GM21423 (cell line): ENCODE measurements around the gene STK32C.

ENCODE experiments used
- ATAC-seq: cut with Tn5 transposase; IDR thresholded peaks from one replicate; pipeline ENCODE4 v1.9.1; 2021; ENCODE audit warnings: mild to moderate bottlenecking, moderate library complexity; ENCODE audit not compliant: unreplicated experiment

Gene STK32C

DNA sequence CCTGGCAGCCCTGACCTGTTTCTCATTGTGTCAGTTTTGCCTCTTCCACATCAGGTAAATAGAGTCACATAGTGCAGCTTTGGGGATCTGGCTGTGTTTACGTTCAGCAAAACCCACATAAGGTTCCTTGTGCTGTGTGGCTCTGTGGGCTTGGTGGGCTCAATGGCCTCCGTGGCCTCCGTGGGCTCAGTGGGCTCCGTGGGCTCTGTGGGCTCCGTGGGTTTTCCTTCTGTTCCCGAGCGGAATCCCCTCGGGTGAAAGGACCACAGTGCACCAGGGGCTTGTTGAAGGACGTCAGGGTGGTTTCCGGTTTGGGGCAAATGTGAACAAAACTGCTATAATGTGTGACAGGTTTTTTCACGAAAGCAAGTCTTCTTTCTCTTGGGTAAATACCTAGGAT, 133.5 kb downstream of the STK32C start:
- ATAC-seq: no peak

DNA sequence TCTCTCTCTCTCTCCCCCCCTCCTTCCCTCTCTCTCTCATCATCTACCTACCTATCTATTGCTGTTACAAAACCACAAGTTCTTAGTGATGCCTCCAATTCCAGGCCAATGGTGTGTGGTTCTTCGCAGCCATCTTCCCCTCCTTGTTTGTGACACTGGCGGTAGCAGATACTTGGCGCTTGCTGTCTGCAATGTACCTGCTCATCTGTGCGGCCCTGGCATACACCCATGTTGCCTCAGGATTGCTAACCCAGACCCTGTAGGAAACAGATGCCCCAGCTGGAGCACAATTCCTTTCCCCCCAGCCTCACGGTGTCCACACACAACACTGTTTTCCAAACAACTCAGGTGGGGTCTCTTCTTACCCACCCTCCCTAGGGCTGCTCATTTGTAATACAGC, 134.6 kb downstream of the STK32C start:
- ATAC-seq: no peak

DNA sequence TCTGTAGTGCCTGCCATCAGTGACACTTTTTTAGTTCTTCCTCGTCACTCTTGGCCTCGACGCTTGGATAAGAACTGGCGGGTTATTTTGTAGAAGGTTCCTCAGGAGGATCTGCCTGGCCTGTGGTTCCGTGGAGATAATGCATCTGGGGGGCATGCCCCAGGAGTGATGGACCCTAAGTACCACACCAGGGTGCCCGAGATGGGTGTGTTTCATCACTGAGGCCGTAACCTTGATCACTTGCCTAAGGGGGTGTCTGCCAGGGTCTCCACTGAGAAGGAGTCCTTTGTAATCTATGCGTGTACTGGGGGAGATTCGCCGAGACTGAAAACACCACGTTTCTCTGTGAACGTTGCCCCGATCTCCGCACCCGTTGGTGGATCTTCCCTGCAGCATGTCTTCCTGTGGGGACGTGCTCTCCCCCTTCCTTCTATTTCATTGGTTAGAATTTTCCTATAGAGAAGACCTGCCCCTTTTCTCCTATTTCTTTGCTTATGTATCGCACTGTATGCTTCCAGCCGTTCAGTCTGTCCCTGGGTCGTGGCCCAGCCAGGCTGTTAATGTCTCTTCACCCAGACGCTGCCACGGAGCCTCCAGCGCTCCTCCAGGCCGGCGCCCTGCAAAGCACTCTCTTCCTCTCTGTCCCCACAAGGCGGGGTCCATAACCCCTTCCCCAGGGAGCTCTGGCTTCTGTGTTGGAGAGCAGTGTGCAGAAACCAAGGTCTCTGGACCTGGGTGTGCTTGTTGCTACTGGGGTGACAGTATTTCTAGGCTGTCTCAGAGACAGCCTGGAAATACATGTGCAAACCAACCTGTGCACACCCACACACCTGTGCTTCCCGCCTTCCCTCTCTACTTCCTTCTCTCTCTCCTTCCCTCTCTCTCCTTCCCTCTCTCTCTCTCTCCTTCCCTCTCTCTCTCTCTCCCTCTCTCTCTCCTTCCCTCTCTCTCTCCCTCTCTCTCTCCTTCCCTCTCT, 135.4 kb downstream of the STK32C start:
- no peak for ATAC-seq

DNA sequence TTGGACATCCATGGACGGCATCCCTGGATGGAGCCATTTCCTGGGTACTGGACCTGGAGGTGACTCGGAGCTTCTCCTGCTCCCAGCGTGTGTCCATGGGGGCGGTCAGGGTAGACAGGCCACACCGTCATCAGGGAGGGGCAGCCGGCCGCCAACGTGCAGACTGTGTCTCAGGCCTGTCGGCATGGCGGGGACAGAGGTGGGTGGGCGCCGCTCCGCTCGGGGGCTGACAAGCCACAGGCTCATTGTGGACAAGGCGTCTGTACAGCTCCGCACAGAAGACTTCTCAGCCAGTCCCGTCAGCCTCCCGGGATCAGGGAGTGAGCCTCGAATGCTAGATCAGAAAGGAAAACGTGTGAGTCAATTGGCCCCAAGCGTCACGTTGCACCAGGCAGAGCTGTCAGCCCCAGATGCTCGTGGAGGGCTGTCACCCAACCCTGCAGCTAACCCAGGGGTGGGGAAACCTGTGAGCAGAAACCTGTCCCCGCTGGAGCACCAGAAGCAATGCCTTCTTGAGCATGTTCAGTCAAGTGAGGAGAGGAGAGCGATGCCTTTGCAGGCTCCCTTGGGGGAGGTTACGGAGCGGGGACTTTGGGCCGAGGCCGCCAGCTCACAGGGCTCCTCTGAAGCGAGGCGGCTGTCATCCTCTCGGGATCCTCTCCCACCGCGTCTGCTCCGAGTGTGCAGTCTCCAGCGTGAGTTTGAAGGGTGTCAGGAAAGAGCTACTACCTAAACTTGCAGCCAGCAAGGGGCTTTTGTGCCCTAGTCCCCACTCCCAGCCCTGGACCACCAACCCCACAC, 137.0 kb downstream of the STK32C start:
- ATAC-seq: no peak

DNA sequence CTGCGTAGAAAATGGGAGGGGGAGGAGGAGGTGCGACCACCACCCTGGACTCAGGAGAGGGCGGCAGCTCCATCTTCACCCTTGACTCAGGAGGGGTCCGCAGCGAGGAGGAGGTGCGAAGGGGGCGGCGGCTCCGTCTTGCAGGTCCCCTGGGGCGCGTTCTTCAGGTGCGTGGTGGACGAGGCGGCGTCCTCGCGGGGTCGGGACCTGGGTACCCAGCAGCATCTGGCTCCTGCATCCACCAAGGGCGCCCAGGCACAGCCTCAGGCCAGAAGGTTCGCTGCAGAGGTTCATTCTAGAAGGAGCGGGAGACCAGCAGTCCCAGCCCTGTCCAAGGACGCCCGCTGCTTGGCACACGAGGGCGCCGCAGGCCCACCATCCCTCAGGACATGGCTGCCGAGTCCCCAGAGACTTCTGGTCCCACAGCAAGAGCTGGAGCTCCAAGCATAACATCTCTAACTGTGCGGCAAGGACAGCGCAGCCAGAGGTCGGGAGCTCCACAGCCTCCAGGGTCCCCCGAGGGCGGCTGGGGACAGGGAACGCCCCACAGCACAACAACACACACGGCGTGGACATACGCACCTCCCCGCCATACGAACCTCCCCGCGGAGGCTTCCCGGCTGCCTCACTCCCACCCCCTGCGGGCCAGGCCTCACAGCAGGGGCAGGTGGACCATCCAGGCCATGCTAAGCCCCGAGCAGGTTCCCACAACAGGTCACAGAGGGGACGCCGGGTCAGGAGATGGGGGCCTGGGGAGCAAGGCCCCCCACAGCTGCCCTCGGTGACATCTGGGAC, 137.8 kb downstream of the STK32C start:
- ATAC-seq: no peak

DNA sequence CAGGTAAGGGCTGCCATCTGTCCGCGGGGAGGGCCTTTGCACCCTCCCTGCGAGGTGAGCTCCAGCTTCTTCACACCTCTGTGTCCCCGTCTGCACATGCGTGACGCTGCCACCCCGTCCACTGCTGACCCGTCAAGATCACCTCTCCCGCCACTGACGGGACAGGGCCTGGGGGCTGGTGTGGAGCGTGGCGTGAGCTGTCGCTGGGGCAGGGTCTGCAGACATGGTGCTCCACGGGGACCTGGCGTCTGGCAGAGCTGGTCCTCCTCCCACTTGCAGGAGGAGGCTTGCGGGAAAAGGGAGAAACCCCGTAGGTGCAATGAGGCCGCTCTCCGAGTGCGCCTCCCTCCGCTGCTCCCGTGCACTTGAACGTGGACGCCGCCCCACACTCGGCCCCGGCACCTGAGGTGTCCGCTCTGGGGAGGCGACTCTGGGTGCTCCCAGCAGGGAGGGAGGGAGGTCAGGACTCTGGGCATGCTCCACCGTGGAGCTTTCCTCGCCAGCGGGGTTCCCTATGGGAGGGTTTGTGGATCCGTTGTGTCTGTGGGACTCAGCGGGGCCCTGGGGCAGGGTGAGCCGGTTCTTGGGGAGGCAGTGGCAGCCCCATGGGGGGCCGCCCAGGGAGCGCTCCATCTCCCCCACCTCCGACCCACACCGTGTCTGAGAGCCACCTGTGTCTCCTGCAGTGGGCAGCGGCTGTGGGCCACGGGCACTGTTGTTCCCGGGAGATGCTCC, 138.6 kb downstream of the STK32C start:
- no peak for ATAC-seq

DNA sequence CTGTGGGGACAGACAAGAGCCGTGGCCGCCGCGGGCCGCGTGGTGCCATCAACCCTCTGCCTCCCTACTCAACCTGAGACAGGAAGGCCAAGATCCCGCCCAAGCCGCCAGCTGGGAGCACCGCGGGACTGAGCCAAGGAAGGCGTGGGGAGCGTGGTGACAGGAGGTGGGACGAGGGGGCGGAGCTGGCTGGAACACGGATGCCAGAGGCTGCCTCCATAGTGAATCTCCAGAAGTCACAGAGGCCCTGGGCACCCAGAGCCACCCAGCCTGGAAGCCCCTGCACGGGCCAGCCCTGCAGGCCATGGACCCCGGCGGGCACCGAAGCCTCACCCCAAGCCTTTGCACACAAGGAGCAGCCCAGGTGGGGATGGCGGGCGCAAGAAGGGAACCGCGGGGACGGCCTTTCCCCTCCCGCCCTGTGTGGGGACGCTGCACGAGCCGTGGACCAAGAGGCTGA, 139.1 kb downstream of the STK32C start:
- no peak for ATAC-seq

DNA sequence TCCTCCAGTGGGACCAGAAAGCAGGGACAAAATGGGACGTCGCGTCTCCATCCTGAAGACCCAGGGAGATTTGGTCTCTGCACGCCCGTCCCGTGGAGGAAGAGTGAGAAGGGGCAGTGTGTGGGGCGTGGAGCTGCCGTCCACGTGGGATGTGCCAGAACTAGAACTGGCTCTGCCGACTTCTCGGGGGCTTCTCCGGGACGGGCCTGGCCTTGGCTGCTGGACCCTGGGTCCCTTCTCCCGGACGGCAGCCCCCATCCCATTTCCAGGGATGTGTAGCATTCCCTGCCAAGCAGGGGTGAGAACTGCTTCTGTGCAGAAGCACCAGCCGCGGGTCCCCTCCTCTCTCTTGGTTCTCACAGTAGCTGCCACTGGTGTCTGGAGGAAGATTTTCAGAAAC, 139.8 kb downstream of the STK32C start:
- ATAC-seq: no peak

DNA sequence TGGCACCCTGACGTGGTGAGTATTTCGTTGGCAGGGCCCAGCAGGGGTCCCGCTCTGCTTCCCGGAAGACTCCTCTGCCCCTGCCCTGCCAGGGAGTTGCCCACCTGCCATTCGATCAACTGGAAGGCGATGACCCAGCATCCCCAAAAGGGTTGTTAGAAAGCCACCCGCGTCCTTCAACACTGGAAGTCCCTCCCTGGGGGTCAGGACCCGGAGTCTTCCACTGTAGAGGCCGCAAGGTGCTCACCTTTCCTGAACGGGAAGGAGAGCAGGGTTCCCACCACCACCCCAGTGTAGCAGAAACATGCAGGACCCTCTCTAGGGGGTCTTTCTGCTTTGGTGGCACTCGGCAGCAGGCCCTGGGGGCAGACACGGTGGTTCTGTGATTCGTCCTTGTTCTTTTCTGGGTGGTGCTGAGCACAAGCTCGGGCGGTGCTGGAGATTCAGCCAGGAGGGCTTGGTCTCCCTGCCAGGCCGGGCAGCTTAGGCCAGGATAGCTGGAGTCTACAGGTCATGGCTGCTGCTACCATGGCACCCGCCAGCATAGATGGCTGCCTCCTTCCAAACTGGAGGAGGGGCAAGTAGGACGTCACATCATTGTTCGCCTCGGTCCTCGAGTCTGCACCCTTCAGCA, 140.6 kb downstream of the STK32C start:
- ATAC-seq: no peak

DNA sequence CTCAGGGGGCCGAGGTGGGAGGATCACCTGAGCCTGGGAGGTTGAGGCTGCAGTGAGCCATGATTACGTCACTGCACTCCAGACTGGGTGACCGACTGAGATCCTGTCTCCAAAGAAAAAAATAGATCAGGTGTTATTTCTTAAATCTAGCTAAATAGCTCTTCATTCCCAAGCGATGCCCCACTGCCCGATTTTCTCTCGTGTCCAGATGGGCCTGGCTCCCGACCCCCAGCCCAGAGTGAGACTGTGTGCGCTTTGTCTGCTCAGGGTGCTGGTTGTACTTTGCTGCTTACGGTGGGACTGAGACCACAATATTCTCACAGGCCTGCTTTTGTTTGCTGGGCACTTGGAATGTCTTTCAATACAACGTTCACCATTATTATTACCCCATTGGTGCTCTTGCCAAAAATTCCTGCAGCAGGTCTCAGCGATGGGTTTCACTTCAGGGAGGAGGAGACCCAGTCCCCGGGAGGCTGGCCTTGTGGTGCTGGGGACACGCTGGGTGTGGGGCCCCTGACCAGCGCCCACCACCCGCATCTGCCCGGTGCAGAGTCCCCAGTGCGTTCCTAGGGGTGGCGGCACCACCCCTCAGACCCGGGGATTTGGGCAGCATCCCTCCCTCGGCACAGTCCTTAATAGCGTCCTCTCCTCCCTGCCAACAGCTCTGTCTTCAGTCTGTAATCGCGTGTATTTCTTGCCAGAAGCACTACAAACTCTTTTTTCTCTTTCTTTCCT, 141.4 kb downstream of the STK32C start:
- no peak for ATAC-seq

DNA sequence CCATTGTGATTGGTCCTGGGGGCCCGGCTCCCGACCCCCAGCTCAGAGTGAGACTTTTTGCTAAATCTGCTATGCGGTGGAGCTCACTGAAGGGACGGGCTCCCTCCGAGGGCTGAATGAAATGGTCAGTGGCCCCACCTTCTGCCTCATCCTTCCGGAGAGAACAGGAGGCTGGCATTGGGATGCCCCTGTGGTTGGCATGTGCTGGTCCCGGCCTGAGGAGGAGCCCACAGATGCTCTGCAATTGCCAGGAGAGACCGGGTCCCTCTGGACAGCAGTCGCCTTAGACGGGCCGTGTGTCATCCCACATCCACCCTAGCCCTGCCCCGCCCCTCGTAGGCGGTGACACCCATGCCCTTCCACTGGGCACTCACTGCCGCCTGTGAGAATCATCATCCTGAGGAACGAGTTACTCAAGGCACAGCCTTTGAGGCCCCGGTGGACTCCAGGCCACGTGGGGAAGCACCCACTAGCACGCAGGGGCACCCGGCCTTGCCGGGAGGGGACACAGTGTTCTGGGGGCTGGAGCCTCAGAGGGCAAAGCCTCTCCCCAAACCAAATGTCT, 142.3 kb downstream of the STK32C start:
- no peak for ATAC-seq

DNA sequence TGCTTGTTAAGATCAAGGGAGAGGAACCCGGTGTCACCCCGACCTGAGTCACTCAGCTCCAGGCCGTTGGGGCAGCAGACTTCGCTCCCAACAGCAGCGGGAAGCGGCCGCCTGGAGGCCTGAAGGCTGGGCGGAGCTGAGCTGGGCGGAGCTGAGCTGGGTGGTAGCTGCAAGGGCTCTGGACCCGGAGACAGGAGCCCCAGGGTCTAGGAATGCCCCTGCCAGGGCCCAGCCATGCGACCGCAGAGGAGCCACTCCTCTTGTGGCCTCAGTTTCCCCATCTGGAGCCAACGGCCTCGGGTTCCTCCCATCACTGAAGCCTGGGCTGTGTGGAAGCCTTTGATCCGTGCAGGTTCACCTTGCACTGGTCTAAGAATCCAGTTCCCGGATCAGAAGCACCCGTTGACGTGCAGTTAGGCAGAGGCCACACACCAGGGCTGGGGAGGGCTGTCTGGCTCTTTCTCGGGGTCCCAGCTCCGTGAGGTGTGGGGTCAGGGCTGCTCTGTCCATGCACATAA, 142.9 kb downstream of the STK32C start:
- ATAC-seq: no peak

DNA sequence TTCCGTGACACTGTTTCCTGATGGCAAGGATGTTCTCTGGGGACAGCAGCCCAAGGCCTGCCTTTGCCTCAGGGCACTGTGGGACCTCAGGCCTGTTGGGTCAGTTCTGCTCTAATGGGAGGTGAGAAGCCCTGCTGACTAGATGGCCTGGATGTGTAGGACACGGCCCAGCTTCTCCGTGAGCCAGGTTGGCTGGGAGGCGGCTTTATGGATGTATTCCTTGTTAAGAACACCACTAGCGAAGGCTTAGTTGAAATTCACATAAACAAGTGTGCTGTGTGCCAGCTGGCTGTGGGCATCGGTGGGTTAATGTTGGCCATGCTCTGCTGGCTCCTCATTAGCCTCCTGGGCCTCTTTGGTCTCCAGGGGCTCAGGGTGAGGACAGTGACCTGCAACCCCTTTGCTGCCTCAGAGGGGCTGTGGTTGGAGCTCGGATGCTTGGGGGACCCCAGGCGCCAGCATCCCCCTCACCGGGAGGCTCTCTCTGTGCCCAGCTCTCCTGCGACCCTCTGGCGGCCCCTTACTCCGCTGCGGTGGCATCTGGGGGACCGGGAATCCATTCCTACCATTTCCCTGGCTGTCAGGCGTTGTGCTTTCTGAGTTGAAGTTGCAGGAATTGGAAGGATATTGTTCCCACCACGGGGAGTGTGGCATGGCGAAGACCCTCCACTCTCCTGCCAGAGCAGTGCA, 143.8 kb downstream of the STK32C start:
- ATAC-seq: no peak

DNA sequence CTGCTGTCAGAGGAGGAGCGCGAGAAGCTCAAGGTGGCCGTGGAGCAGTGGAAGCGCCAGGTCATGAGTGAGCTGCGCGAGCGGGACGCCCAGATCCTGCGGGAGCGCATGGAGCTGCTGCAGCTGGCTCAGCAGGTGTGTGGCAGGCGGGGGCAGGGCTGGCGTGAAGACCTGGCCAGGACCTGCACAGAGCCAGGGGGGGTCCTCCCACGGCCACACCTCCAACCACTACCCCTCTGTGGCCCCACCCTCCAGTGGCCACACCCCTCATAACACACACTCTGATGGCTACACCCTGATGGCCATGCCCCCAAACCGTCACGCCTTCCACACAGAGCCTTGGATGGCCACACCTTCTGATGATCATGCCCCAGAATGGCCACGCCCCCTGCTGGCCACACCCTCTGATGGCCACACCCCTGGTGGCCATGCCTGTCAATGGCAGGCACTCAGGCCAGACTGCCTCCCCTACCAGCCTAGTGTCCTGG, 144.4 kb downstream of the STK32C start:
- peak; percentile 60 for ATAC-seq

DNA sequence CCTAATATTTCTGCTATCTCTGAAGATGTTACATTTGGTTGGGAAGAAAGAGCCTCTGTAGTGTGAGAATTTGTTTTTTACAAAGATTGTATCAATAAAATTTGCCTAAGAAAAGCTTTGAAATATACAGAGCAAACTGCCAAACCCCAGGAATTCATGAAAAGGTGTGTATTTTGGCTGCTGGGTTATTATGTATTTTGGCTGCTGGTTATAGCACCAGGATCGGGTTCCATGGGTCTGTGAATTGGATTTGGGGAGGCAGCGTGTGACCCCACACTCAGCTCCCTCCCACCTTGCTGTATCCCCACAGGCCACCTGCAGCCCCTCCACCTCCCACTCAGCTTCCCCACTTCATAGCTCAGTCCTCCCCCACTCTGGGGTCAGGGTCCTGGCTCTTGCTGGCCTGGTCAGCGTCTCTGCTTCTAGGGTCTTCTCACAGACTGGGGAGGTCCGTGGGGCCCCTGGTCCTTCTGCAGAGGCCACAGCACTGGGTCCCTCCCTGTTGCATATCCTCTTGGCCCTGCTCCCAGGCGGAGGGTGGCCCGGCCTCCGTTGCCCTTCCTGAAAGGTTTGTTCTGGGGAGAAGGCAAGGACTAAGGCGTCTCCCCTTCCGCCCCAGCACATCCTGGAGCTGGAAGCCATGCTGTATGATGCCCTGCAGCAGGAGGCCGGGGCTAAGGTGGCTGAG, 145.0 kb downstream of the STK32C start:
- no peak for ATAC-seq

DNA sequence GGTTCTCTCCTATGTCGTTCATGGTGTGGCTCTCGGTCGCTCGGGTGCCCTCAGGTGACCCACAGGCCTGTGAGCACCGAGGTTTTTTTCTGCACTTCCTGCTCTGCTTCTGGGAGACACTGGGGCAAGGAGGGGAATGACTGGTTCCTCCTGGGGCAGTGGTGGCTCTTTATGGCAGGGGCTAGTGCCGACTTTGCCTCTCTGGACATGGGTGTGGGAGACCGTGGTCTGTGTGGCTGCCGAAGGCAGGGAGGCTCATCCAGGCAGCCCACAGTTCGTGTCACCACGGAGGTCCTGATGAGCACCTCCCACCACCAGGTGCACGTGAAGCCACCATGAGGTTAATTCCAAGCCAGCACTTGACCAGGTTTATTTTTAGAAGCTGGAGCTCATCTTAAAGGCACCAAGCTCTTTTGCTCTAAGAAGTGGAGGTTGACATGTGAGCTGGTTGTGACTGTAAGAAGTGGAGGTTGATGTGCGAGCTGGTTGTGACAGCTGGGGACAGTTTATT, 145.7 kb downstream of the STK32C start:
- peak; percentile 45 for ATAC-seq
